ENCODE measurements around the gene KLHDC8B.
"Not testable (repeated sequence)": the region's sequence is repeated elsewhere in the genome, so short reads cannot be mapped to it uniquely, and the experiment has no call there.

DNA sequence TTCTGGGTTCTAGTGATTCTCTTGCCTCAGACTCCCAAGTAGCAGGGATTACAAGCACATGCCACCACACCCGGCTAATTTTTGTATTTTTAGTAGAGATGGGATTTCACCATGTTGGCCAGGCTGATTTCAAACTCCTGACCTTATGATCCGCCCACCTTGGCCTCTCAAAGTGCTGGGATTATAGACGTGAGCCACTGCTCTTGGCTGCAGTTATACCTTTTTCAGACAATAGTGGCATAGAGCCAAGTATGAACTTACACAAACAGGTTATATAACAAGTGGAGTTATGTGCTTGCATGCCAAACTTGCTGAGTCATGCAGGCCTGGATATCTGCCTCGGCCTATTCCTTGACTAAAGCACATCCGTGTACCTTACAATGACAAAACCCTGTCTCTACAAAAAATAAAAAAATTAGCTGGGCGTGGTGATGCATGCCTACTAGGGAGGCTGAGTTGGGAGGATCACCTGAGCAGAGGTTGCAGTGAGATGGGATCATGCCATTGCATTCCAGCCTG is 47.1 kb downstream of the KLHDC8B start:
- TF ChIP-seq CTCF (IDR thresholded peaks at IDR 0.05) = not testable (repeated sequence)
- TF ChIP-seq POLR2AphosphoS5 (IDR thresholded peaks at IDR 0.05) = peak; percentile 95

Measured in prostate gland (tissue), 2 donors.